Endothelial cell of umbilical vein (primary cell): ENCODE data around the gene KRT3.

Experiments used
- EZH2 ChIP-seq: IDR thresholded peaks from 2 replicates; pipeline ENCODE4 v1.6.1; 2012; ENCODE audit warnings: borderline replicate concordance, low read depth, mild to moderate bottlenecking, moderate library complexity, low read length, inconsistent platforms; ENCODE audit not compliant: severe bottlenecking
- GATA2 ChIP-seq: IDR thresholded peaks from 2 replicates; pipeline ENCODE4 v1.7.0; 2011; ENCODE audit warnings: low read depth, mild to moderate bottlenecking, moderate library complexity, mixed read lengths, low read length; ENCODE audit not compliant: insufficient read length, insufficient read depth
- POLR2A ChIP-seq: IDR thresholded peaks from 2 replicates; pipeline ENCODE4 v1.6.1; 2012; ENCODE audit warnings: low read depth, mild to moderate bottlenecking, control low read depth, low read length
- POLR2AphosphoS5 ChIP-seq: IDR thresholded peaks from 2 replicates; pipeline ENCODE4 v1.6.1; 2012; ENCODE audit warnings: low read depth, mild to moderate bottlenecking, control low read depth, low read length, moderate library complexity; ENCODE audit not compliant: insufficient read depth
- TF ChIP-seq, protein P1 (sequence below), 2 donors: IDR thresholded peaks; 1 replicate in 1 of 2; 2 replicates in 1 of 2; pipeline ENCODE4 v1.5.1; 2011; ENCODE audit warnings: low read length in 2 of 2, mild to moderate bottlenecking in 2 of 2, moderate library complexity in 2 of 2, control low read depth in 1 of 2, inconsistent platforms in 1 of 2, low read depth in 1 of 2; ENCODE audit not compliant: insufficient read depth in 1 of 2; ENCODE audit errors: extremely low read depth in 1 of 2

GRCh38 chr12:52837413-52837741 lies 41.5 kb upstream of the KRT3 start:
- TF ChIP-seq, protein P1, sequence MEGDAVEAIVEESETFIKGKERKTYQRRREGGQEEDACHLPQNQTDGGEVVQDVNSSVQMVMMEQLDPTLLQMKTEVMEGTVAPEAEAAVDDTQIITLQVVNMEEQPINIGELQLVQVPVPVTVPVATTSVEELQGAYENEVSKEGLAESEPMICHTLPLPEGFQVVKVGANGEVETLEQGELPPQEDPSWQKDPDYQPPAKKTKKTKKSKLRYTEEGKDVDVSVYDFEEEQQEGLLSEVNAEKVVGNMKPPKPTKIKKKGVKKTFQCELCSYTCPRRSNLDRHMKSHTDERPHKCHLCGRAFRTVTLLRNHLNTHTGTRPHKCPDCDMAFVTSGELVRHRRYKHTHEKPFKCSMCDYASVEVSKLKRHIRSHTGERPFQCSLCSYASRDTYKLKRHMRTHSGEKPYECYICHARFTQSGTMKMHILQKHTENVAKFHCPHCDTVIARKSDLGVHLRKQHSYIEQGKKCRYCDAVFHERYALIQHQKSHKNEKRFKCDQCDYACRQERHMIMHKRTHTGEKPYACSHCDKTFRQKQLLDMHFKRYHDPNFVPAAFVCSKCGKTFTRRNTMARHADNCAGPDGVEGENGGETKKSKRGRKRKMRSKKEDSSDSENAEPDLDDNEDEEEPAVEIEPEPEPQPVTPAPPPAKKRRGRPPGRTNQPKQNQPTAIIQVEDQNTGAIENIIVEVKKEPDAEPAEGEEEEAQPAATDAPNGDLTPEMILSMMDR (IDR thresholded peaks at IDR 0.05; ENCODE audit: extremely low read depth in 1 of 2, insufficient read depth in 1 of 2, low read depth in 1 of 2, low read length in 2 of 2): no peak
- TF ChIP-seq GATA2 (no peak), EZH2 (no peak), POLR2A (no peak), POLR2AphosphoS5 (no peak)
